HepG2 (cell line): ENCODE data around the gene JAG1. TPM values are rescaled to one million over a fixed set of nuclear protein-coding genes. Genes with fewer than 3 reads are reported as not detected.
A peak's percentile ranks its signal among the peaks of the same experiment; 100 is the strongest.

Source experiments
- CBX5 ChIP-seq: sonication (generic); formaldehyde crosslinking; IDR thresholded peaks from 2 replicates; pipeline ENCODE4 v1.4.0; 2020; ENCODE audit warnings: missing genetic modification reagents, borderline replicate concordance
- GABPB1 ChIP-seq: IDR thresholded peaks from 2 replicates; pipeline ENCODE4 v1.6.1; 2016; ENCODE audit warnings: mild to moderate bottlenecking, missing genetic modification reagents, moderate library complexity, missing compliant biosample characterization
- IRF2 ChIP-seq: IDR thresholded peaks from 2 replicates; pipeline ENCODE4 v1.6.1; 2018; ENCODE audit warnings: missing genetic modification reagents, missing compliant biosample characterization
- RFXAP ChIP-seq: sonication (generic); formaldehyde crosslinking; IDR thresholded peaks from 2 replicates; pipeline ENCODE4 v1.4.0; 2020; ENCODE audit warnings: missing genetic modification reagents, borderline replicate concordance
- XRCC5 ChIP-seq: fragments of 200-400 bp; formaldehyde crosslinking; optimal IDR thresholded peaks from 2 replicates; pipeline ENCODE3; 2017; ENCODE audit warnings: mild to moderate bottlenecking, low read length
- ZNF644 ChIP-seq: IDR thresholded peaks from 2 replicates; pipeline ENCODE4 v1.6.1; 2016; ENCODE audit warnings: low read depth
- ZNF878 ChIP-seq: sonication (generic); formaldehyde crosslinking; IDR thresholded peaks from 2 replicates; pipeline ENCODE4 v1.8.1; 2023; ENCODE audit warnings: mild to moderate bottlenecking, missing genetic modification reagents, moderate library complexity
- polyA plus RNA-seq, 8 experiments: library from polyadenylated mRNA; depleted of rRNA in 3 of 8; stranded (reverse) in 7 of 8; unstranded in 1 of 8; fragments of >200 nt; fragmentation: Illumina TruSeq in 4 of 8; extraction: Trizol in 4 of 8; gene quantifications; 2 replicates each; pipeline versions ENCODE4 v1.2.1 to v1.2.3, GENCODE V29; 2011 to 2016; ENCODE audit warnings: low read depth in 4 of 8, missing spikeins in 1 of 8, mixed read lengths in 1 of 8; ENCODE audit not compliant: insufficient read depth in 1 of 8
- total RNA-seq, 5 experiments: library from RNA; depleted of rRNA; stranded (reverse); fragments of >200 nt; fragmentation: Illumina TruSeq; extraction: Trizol; gene quantifications; 2 replicates each; pipeline ENCODE4 v1.2.3, GENCODE V29; 2016; ENCODE audit warnings: low read depth in 1 of 5
- TF ChIP-seq, protein P1 (sequence below): sonication (generic); formaldehyde crosslinking; IDR thresholded peaks from 2 replicates; pipeline ENCODE4 v1.5.0; 2020; ENCODE audit warnings: mild to moderate bottlenecking, missing genetic modification reagents, borderline replicate concordance
- TF ChIP-seq, protein P2 (sequence below): sonication (generic); formaldehyde crosslinking; IDR thresholded peaks from 2 replicates; pipeline ENCODE4 v1.5.0; 2020; ENCODE audit warnings: mild to moderate bottlenecking, missing genetic modification reagents, moderate library complexity
- TF ChIP-seq, protein P3 (sequence below): sonication (generic); formaldehyde crosslinking; IDR thresholded peaks from 2 replicates; pipeline ENCODE4 v1.5.0; 2020; ENCODE audit warnings: missing genetic modification reagents, mild to moderate bottlenecking, borderline replicate concordance

JAG1 gene
- total and polyA plus RNA-seq, 2 of the 13 experiments (the other 11 are each of a cell fraction or from before 2014, with no cell fraction given): 47.1 to 56.3 TPM

DNA sequence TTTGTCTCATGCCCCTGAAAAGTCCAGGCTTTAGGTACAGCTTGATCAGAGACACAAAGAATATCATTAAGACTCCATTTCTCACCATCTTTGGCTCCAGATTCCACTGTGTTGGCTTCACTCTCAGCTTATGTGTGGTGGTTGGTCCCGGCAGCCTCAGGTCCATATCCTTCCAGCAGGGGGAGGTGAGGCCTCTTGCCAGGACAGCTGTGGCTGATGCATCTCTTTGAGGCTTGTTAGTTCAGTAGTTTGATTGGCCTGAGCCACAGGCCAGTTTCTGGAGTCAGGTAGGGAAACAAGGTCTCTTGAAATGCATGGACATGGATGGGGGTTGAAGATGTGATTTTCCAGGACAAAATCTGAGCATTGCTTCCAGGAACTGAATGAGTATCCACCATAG lies 62.4 kb downstream of the JAG1 start (continued):
- TF ChIP-seq, protein P1, sequence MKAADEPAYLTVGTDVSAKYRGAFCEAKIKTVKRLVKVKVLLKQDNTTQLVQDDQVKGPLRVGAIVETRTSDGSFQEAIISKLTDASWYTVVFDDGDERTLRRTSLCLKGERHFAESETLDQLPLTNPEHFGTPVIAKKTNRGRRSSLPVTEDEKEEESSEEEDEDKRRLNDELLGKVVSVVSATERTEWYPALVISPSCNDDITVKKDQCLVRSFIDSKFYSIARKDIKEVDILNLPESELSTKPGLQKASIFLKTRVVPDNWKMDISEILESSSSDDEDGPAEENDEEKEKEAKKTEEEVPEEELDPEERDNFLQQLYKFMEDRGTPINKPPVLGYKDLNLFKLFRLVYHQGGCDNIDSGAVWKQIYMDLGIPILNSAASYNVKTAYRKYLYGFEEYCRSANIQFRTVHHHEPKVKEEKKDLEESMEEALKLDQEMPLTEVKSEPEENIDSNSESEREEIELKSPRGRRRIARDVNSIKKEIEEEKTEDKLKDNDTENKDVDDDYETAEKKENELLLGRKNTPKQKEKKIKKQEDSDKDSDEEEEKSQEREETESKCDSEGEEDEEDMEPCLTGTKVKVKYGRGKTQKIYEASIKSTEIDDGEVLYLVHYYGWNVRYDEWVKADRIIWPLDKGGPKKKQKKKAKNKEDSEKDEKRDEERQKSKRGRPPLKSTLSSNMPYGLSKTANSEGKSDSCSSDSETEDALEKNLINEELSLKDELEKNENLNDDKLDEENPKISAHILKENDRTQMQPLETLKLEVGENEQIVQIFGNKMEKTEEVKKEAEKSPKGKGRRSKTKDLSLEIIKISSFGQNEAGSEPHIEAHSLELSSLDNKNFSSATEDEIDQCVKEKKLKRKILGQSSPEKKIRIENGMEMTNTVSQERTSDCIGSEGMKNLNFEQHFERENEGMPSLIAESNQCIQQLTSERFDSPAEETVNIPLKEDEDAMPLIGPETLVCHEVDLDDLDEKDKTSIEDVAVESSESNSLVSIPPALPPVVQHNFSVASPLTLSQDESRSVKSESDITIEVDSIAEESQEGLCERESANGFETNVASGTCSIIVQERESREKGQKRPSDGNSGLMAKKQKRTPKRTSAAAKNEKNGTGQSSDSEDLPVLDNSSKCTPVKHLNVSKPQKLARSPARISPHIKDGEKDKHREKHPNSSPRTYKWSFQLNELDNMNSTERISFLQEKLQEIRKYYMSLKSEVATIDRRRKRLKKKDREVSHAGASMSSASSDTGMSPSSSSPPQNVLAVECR (CRISPR knock-in tag): 0 out of 2 replicates have a peak, but pooled peaks have one; percentile 28
- TF ChIP-seq ZNF878 (CRISPR knock-in tag): no peak
- TF ChIP-seq ZNF644 (CRISPR knock-in tag): 0 out of 2 replicates have a peak, but pooled peaks have one; percentile 25
- TF ChIP-seq, protein P2, sequence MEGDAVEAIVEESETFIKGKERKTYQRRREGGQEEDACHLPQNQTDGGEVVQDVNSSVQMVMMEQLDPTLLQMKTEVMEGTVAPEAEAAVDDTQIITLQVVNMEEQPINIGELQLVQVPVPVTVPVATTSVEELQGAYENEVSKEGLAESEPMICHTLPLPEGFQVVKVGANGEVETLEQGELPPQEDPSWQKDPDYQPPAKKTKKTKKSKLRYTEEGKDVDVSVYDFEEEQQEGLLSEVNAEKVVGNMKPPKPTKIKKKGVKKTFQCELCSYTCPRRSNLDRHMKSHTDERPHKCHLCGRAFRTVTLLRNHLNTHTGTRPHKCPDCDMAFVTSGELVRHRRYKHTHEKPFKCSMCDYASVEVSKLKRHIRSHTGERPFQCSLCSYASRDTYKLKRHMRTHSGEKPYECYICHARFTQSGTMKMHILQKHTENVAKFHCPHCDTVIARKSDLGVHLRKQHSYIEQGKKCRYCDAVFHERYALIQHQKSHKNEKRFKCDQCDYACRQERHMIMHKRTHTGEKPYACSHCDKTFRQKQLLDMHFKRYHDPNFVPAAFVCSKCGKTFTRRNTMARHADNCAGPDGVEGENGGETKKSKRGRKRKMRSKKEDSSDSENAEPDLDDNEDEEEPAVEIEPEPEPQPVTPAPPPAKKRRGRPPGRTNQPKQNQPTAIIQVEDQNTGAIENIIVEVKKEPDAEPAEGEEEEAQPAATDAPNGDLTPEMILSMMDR: peak; percentile 83
- 0 out of 2 replicates have a peak, but pooled peaks have one; percentile 31 for TF ChIP-seq RFXAP (CRISPR knock-in tag)
- TF ChIP-seq, protein P3, sequence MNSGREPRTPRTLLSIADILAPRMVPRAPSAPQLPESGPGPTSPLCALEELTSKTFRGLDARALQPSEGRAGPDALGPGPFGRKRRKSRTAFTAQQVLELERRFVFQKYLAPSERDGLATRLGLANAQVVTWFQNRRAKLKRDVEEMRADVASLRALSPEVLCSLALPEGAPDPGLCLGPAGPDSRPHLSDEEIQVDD (CRISPR knock-in tag): no peak
- 0 out of 2 replicates have a peak, but pooled peaks have one; percentile 8 for TF ChIP-seq GABPB1 (CRISPR knock-in tag)
- peak; percentile 59 for TF ChIP-seq XRCC5
- peak; percentile 34; the same call in 1 of the 2 replicates for TF ChIP-seq CBX5 (CRISPR knock-in tag)
- TF ChIP-seq IRF2: 0 out of 2 replicates have a peak, but pooled peaks have one; percentile 27
